Activated CD4-positive, alpha-beta T cell treated with anti-CD3 and anti-CD28 coated beads for 24 hours (primary cell): Measurements from ENCODE around the gene RRN3.
"Not testable (repeated sequence)": the region's sequence is repeated elsewhere in the genome, so short reads cannot be mapped to it uniquely, and the experiment has no call there.

ENCODE experiments used
- DNase-seq, 2 donors: peaks; one replicate each; pipeline ENCODE4 v3.0.0-alpha.2; 2020; ENCODE audit warnings: low read depth in 2 of 2

Gene RRN3

GRCh38 chr16:15093955-15094827 is at the start of gene RRN3:
Gene RRN3 (minus strand): TSS chr16:15094272. CDS start chr16:15094233, 39 bp downstream.
- peak; percentile 75 to 80 for DNase-seq

GRCh38 chr16:15143601-15144091 is 49.6 kb upstream of the RRN3 start:
- not testable (repeated sequence) for DNase-seq

GRCh38 chr16:15142891-15143600 is 49.0 kb upstream of the RRN3 start:
- DNase-seq: not testable (repeated sequence)

GRCh38 chr16:15142107-15142890 is 48.2 kb upstream of the RRN3 start:
- DNase-seq: not testable (repeated sequence)

GRCh38 chr16:15141586-15141985 is 47.5 kb upstream of the RRN3 start:
- no peak for DNase-seq

GRCh38 chr16:15140444-15141365 is 46.6 kb upstream of the RRN3 start:
- not testable (repeated sequence) for DNase-seq

GRCh38 chr16:15137514-15137913 is 43.4 kb upstream of the RRN3 start:
- DNase-seq: not testable (repeated sequence)

- not testable (repeated sequence) for DNase-seq
These were observed 41.6 kb upstream of the RRN3 start for GRCh38 chr16:15135483-15136360.

GRCh38 chr16:15134752-15135482 is 40.8 kb upstream of the RRN3 start:
- not testable (repeated sequence) for DNase-seq

- not testable (repeated sequence) for DNase-seq
These were observed 39.5 kb upstream of the RRN3 start for GRCh38 chr16:15133554-15133953.

GRCh38 chr16:15132719-15133428 is 38.8 kb upstream of the RRN3 start:
- not testable (repeated sequence) for DNase-seq

- not testable (repeated sequence) for DNase-seq
These were observed 37.0 kb upstream of the RRN3 start for GRCh38 chr16:15130943-15131700.

GRCh38 chr16:15130256-15130932 is 36.3 kb upstream of the RRN3 start:
- not testable (repeated sequence) for DNase-seq

GRCh38 chr16:15127641-15128425 is 33.8 kb upstream of the RRN3 start:
- DNase-seq: not testable (repeated sequence)

- DNase-seq: not testable (repeated sequence)
These were observed 6.4 kb upstream of the RRN3 start for GRCh38 chr16:15100372-15100987.
